HEK293 (cell line): ENCODE measurements around the gene SLC26A11.

Experiments used
- BCL6B ChIP-seq: fragments of 450-650 bp; formaldehyde crosslinking; IDR thresholded peaks from 2 replicates; pipeline ENCODE4 v1.5.1; 2017; ENCODE audit warnings: missing biosample characterization, missing genetic modification characterization
- CTCF ChIP-seq: fragments of 450-650 bp; formaldehyde crosslinking; IDR thresholded peaks from 2 replicates; pipeline ENCODE4 v1.5.1; 2016; ENCODE audit warnings: missing biosample characterization, missing genetic modification characterization
- KLF17 ChIP-seq: fragments of 450-650 bp; formaldehyde crosslinking; IDR thresholded peaks from 2 replicates; pipeline ENCODE4 v1.5.1; 2016; ENCODE audit warnings: missing biosample characterization, missing genetic modification characterization
- PBX3 ChIP-seq: sonication (generic); formaldehyde crosslinking; IDR thresholded peaks from 2 replicates; pipeline ENCODE4 v1.8.1; 2022; ENCODE audit warnings: mild to moderate bottlenecking, moderate library complexity, missing genetic modification reagents
- REPIN1 ChIP-seq: fragments of 450-650 bp; formaldehyde crosslinking; IDR thresholded peaks from 2 replicates; pipeline ENCODE4 v1.5.1; 2017; ENCODE audit warnings: missing biosample characterization, missing genetic modification characterization, low read depth
- ZNF175 ChIP-seq: fragments of 450-650 bp; formaldehyde crosslinking; IDR thresholded peaks from 2 replicates; pipeline ENCODE4 v1.5.1; 2016; ENCODE audit warnings: missing biosample characterization, missing genetic modification characterization
- ZNF274 ChIP-seq, 2 experiments: fragments of 200-500 bp in 1 of 2; fragments of 450-650 bp in 1 of 2; sonication (Bioruptor generic) in 1 of 2; formaldehyde crosslinking in 1 of 2; IDR thresholded peaks; 2 replicates each; pipeline versions ENCODE4 v1.5.1 to v1.6.1; 2014 to 2016; ENCODE audit warnings: borderline replicate concordance in 1 of 2, inconsistent platforms in 1 of 2, low read length in 1 of 2, missing biosample characterization in 1 of 2, missing genetic modification characterization in 1 of 2
- ZNF394 ChIP-seq: fragments of 450-650 bp; formaldehyde crosslinking; IDR thresholded peaks from 2 replicates; pipeline ENCODE4 v1.5.1; 2016; ENCODE audit warnings: missing biosample characterization, missing genetic modification characterization, mild to moderate bottlenecking, moderate library complexity, borderline replicate concordance
- ZNF501 ChIP-seq: fragments of 450-650 bp; formaldehyde crosslinking; IDR thresholded peaks from 2 replicates; pipeline ENCODE4 v1.5.1; 2016; ENCODE audit warnings: missing biosample characterization, missing genetic modification characterization
- ZNF561 ChIP-seq: fragments of 450-650 bp; IDR thresholded peaks from 2 replicates; pipeline ENCODE4 v1.5.1; 2018; ENCODE audit warnings: missing biosample characterization, missing genetic modification characterization, borderline replicate concordance
- ZNF654 ChIP-seq: fragments of 450-650 bp; formaldehyde crosslinking; IDR thresholded peaks from 2 replicates; pipeline ENCODE4 v1.5.1; 2016; ENCODE audit warnings: low read depth, missing biosample characterization, missing genetic modification characterization
- ZNF701 ChIP-seq: fragments of 450-650 bp; formaldehyde crosslinking; IDR thresholded peaks from 2 replicates; pipeline ENCODE4 v1.5.1; 2016; ENCODE audit warnings: missing biosample characterization, missing genetic modification characterization
- ZSCAN5A ChIP-seq: fragments of 450-650 bp; formaldehyde crosslinking; IDR thresholded peaks from 2 replicates; pipeline ENCODE4 v1.5.1; 2016; ENCODE audit warnings: missing biosample characterization, missing genetic modification characterization

- TF ChIP-seq ZNF274 (IDR thresholded peaks at IDR 0.05; ENCODE audit: low read length) (no peak), ZNF274 (tag by site-specific recombination; IDR thresholded peaks at IDR 0.05; ENCODE audit: borderline replicate concordance) (no peak), KLF17 (tag by site-specific recombination) (no peak), CTCF (tag by site-specific recombination) (no peak), ZSCAN5A (no peak), REPIN1 (tag by site-specific recombination) (no peak), ZNF654 (tag by site-specific recombination) (no peak), ZNF561 (no peak), BCL6B (tag by site-specific recombination) (no peak), ZNF701 (tag by site-specific recombination) (no peak), ZNF501 (tag by site-specific recombination) (no peak), ZNF394 (tag by site-specific recombination) (no peak), ZNF175 (no peak), PBX3 (no peak)
Measured at GRCh38 chr17:80216473-80217456, 3.5 kb upstream of the SLC26A11 start.
